Stimulated activated CD4-positive, alpha-beta T cell treated with anti-CD3 and anti-CD28 coated beads, Interleukin-2, amount 100 ng/mL, for 24 hours (primary cell): ENCODE results near the gene CAST.

ENCODE experiments used
- DNase-seq, 2 donors: peaks; one replicate each; pipeline ENCODE4 v3.0.0-alpha.2; 2020

CAST gene

DNA sequence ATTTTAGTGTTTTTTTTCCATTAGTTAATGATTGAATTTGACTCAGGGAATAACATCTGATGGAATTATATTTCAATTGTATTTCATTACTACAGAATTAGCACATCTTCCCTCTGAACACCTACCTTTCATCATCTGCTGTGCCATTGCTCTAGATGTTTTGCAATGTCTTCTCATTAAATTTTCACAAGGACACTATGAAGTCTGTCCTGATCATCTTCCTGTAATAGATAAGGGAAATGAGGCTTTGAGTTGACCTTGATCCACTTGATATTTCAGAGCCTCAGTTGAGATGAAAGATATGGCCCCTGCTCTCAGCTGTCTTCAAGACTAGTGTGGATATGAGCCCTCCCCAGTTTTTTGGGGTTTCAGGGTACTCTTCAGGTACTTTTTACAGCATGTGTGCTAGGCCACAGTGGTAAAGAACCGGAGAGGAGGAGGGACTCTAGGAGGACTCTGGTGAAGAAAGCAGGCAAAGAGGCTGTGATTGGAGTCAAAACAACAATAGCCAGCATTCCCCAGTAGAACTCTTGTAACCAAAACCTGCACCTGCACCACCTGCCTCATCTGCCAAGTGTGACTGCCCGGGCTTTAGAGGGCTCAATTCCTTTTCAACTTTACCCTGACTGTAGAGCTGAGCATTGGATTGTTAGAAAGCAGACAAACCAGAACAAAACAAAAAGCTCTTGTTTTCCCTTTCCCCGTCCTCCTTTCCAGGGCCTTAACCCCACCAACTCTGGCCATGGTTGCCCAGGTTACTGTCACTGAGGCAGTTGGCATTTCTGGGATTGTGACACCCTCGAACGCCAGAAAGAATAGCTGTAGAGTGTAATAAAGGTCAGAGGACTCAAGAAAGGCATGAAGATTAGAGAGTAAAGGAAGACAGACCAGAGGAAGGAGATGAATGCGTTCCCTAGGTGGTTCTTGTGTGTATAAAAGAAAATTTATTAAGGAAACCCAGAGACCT is 89.3 kb downstream of the CAST start:
- DNase-seq = no peak

DNA sequence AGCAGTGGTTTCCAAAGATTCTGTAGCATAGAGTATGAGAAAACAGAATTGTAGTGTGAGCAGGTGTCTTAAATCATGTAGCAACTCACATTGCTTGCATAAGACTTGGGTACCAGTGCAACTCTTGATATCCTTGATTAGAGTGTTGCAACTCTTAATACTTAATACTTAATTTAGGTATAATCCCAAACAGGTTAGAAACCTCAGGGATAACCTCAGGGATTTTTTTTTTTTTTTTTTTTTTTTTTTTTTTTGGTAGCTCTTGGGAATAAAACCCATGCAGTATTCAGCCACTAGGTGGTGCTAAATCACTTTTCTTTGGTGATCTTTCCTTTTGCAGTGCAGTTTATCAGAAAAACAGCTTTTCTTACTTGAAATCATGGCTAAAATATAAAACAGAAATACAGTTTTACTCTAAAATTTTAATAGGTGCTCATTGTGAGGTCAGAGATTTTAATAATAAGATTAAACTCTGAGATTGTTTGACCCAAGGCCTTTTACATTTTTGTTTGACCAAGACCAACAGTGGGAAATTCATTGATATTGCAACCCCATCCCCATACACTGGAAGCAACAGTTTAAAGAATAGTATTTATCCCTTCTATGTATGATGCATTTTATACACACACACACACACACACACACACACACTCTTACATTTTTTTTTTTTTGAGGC is 90.3 kb downstream of the CAST start:
- DNase-seq = peak in 1 of 2 donors; percentile 39

- DNase-seq = no peak
Observed at GRCh38 chr5:96753017-96753397, 90.8 kb downstream of the CAST start.

DNA sequence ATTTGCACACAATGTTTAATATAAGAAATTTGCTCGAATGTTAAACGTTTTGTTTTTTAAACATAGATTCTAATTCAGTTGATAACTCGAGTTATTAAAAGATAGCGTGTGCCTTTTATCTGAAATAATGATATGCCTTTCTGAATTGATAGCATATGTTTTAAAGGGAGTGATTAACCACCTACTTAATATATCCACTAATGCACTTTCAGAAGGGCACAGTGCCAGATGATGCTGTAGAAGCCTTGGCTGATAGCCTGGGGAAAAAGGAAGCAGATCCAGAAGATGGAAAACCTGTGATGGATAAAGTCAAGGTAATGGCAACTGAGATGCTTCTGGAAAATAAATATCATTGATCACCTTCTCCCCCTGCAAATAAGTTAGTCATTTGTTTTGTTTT is 91.7 kb downstream of the CAST start:
- DNase-seq = no peak

GRCh38 chr5:96755851-96756250 is 93.7 kb downstream of the CAST start:
- no peak for DNase-seq

DNA sequence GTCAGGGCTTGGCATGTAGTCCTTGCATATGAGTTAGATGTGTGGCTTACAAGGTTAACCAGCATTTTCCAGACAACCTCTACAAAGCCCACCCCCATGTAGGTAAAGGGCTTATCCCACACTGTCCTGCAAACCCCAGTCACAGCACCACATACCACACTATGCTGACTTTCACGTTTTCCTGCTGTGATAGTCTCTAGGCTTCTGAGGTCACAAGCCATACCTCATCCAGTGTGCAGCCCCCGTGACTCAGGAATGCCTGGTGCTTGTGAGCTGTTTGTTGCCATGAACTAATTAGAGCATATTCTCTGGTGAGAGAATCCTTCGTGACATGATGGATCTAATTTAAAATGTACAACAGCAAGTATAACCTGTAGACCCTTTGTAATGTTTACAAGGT is 94.8 kb downstream of the CAST start:
- no peak for DNase-seq

DNA sequence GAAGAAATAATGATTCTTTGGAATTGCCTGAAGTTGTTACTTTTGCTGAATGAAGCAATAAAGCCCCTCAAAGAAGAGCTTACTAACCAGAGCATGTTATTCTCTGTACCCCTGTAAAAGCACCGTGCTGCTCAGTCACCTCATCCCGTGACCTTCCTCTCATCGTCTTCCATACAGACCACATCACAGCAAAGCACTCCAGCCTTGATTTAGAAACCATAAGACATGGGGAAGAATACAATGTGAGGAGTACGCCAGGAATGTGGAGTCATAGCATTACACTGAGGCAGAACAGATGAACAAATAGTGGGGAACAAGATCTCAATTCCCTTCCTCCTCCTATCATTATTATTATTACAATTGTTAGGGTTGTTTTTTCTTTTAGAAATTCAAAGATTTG is 96.4 kb downstream of the CAST start:
- no peak for DNase-seq

DNA sequence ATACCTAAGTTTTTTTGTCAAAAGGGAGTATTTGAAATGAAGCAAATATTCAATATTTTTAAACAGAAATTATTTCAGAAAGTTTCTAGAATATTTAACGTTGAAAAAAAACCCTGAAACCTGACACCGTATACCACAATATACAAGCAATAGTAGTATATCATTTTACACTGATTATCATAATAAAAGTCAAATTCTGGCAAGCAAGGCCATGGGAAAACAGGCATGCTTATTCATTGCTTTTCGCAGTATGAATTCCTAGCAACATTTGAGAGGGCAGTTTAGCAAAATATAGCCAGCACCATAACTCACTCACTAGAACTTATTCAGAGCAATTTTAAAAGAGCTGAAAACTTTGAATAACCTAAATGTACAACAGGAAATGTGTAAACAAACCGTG is 99.4 kb downstream of the CAST start:
- DNase-seq = no peak

- no peak for DNase-seq
Observed at GRCh38 chr5:96763026-96763425, 100.8 kb downstream of the CAST start.

GRCh38 chr5:96765043-96765442 is 102.9 kb downstream of the CAST start:
- DNase-seq = no peak

DNA sequence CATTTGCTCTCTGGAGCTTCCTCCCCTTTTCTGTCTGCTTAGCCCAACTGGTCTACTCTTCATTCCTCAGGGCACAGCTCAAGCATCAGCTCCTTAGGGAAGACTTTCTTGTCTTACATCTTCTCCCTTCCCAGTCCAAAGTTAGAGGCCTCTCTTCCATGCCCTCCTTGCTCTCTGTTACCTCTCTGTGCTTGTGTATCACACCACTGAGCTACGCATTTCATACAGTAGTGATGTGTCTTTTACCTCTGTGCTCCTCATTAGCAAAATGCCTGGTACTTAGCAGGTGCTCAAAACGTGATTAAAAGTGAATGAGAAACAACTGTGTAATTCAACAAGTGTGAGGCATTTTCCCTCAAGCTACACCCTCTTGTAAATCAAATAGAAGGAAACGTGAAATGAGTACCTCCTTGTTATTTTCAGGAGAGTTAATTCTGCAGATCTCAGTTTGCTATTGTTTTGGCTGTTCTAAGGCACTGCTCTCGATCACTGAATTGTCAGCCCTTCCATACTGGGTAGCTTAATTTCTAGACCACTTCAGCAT is 106.6 kb downstream of the CAST start:
- DNase-seq = no peak

- no peak for DNase-seq
Observed at GRCh38 chr5:96771395-96771794, 109.2 kb downstream of the CAST start.

- no peak for DNase-seq
Observed at GRCh38 chr5:96772111-96772510, 109.9 kb downstream of the CAST start.

DNA sequence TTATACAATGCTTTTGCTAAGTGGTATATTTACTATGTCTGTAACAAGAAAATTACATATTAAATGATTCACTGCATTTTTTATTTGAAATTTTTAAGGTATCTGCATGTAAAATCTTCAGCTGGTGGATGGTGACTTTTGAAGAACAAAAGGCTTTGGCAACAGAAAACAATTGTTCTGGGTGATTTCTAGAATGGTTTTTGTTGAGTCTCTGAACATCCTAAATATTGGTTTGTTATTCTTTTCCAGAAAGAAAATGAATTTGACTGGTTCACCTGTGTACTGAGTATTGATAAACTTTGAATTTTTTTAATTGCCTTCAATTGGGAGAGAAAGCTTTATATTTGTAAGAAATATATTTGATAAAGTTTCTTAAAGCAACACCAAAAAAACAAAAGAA is 110.4 kb downstream of the CAST start:
- DNase-seq = no peak

GRCh38 chr5:96775050-96775449 is 112.9 kb downstream of the CAST start:
- no peak for DNase-seq

GRCh38 chr5:96775689-96776088 is 113.5 kb downstream of the CAST start:
- no peak for DNase-seq

GRCh38 chr5:96776621-96777020 is 114.4 kb downstream of the CAST start:
- no peak for DNase-seq

DNA sequence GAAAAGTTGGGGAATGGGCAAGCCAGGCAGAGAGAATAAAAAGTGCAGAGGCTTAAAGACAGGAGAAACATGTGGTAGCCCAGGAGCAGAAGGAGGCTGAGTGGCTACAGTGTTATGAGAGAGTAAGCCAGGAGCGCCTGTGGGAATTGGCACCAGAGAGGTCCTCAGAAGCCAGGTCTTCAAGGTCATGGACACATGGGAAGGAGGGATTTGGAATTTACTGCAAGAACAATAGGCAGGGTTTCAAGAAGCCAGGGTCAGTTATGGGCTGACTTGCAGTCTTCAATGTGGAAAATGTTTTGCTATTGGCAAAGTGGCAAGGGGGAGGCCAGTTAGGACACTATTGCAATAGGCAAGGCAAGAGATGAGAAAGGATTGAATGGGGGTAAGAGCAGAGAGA is 116.2 kb downstream of the CAST start:
- DNase-seq = no peak

- no peak for DNase-seq
Observed at GRCh38 chr5:96780626-96781025, 118.5 kb downstream of the CAST start.

- no peak for DNase-seq
Observed at GRCh38 chr5:96781031-96781971, 119.1 kb downstream of the CAST start.

- DNase-seq = no peak
Observed at GRCh38 chr5:96783326-96783725, 121.2 kb downstream of the CAST start.

DNA sequence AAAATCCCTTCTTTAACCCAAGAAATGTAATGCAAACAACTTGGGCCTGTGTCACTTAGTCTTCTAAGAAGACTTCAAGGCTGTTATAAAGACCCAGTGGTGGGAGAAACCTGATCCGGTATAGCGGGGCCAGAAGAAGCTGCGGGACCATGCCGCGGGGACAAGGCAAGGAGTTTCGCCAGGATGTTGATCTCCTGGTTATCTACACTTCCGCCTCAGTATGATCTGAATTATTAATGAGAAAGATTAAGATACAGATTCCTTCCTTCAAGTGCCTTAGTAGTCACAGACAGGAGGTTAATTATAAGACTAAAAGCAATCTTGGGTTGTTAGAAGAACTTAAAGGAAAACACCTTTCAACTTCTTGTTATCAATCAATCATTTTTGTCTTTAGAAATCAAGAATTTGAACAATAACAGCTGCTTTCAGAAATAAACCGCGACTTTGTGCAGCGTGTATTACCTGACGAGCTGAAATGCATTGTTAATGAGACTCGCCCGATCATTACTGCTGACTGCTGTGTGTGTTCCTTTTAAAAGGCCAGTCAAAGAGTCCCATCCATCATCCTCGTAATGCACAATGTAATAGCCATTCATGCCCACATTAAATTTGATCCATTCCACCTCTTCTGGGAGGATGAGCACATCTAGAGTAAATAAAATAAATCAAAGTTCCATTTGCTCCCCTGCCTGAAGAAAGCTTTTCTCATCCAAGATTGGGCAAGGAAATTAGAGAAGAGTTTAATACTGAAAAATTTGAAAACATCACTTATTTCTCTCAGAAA is 123.3 kb downstream of the CAST start:
- no peak for DNase-seq
